M059J (cell line): ENCODE measurements around the gene PRKD3. TPM values are rescaled to one million over a fixed set of nuclear protein-coding genes. Genes with fewer than 3 reads are reported as not detected.

Experiments used
- DNase-seq: peaks from one replicate; pipeline ENCODE4 v3.0.0-alpha.2; 2012; ENCODE audit warnings: low read depth
- total RNA-seq: library from RNA; depleted of rRNA; stranded (reverse); fragments of >200 nt; shearing (Covaris generic); gene quantifications from 2 replicates; pipeline ENCODE4 v1.2.3, GENCODE V29; 2014

Gene PRKD3
- total RNA-seq, 1 experiment from 2014 or later: 46.4 TPM

DNA sequence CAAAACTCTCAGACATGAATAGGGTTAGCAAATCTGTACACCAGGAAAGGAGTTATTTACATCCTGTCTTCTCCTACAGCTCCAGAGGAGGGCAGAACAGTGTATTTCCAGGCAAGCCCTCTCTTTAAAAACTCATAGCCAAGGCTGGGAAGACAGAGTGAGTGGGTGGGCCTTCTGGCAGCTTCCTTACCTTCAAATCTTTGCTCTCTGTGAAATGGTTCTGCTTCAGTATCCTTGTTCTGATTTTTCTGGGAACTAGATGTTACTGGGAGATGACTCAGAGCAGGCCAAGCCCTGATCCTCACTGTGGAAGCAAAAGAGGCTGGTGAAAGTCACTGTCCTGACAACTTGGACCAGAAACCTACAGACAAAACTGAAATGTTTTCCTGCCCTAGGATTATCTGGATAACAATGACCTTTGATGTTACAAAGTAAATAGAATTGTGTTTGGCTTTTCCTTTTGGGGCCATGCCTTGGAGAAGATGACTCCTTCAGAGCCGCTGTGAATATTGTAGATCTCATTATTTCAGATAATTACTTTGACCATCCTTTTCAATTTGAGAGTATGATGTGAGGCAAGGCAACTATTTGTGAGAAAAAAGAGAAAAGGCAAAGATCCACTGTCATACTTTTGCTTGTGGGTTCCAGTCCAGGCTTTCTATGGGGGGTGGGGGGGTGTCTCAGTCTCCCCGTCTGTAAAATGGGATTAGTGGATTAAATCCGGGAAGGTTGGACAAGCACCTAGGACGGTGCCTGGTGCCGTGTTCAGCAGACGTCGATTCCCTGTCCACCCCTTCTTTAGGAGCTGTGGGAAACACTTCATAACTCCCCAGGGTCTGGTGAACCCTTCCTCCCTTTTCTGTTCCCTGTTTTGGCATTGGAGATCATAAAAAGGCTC lies 19.2 kb upstream of the PRKD3 start:
- DNase-seq: peak; percentile 53

DNA sequence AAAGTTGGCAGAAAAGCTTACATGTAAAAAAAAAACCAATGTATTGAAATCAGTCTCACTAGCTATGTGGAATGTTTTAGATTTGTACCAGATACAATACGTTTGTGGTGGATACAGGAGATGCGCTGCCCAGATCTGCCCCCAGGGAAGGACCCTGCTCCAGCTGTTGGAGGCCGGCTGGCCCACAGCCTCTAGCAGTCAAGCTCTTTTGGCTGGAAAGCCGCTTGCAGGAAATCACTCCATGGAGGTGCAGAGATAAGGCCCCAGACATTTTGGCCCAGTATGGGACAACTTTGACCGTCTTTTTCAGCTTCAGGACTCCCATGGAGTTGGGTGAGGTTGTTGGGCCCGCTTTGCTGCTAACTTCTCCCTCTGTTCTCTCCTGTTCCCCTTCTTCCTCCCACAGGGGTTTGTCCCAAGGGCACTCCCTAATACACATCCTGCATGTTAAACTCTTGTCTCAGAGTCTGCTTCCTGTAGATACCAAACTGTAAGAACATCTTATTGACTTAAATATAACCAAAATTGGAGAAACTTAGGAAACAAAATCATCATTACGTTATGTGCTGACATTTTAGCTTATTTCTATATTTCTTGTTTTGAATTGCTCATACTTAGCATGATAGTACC lies 18.1 kb upstream of the PRKD3 start:
- DNase-seq: no peak

DNA sequence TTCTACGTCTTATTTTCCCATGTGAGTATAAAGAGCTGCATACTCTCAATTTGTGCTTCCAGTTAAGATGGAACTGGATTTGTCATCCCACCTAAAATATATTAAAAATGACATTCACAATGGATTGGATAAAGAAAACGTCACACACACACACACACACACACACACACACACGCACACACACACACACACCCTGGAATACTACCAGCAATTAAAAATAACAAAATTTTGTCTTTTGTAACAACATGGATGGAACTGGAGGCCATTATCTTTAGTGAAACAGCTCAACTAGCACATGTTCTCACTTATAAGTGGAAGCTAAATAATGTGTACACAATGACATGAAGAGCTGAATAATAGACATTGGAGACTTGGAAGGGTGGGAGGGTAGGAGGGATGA lies 16.0 kb upstream of the PRKD3 start:
- no peak for DNase-seq

GRCh38 chr2:37338933-37339332 lies 14.3 kb upstream of the PRKD3 start:
- DNase-seq: no peak

GRCh38 chr2:37337620-37338280 lies 13.1 kb upstream of the PRKD3 start:
- DNase-seq: peak; percentile 13

GRCh38 chr2:37335604-37336003 lies 11.0 kb upstream of the PRKD3 start:
- no peak for DNase-seq

DNA sequence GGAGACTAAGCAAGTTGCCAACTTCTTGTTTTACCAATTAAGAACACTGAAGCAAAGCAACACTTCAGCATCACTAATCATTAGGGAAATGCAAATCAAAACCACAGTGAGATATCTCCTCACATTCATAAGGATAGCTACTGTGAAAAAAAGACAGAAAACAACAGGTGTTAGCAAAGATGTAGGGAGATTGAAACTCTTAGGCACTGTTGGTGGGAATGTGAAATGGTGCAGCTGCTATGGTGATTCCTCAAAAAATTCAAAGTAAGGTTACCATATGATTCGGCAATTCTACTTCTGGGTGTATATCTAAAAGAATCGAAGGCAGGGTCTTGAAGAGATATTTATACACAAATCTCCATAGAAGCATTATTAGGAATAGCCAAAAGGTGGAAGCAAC lies 8.6 kb upstream of the PRKD3 start:
- no peak for DNase-seq

DNA sequence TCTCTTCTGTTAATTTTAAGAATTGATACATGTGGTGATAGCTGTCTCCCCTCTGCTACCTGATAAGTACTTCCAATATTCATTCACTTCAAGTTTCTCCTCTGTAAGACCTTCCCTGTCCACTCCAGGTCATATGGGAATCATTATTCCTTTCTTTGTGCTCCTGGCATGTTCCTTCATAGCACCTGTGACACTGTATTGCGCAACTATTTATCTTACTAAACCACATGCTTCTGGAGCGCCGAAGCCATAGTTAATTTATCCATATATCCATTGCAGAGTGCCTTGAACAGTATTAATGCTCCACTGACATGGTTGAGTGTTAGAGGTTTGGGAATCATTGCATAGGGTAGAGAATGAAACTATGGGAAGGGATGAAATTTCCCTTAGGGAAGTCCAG lies 7.9 kb upstream of the PRKD3 start:
- no peak for DNase-seq

- DNase-seq: no peak
Measured at GRCh38 chr2:37330681-37331080, 6.0 kb upstream of the PRKD3 start.

GRCh38 chr2:37326866-37327634 lies 2.4 kb upstream of the PRKD3 start:
- DNase-seq: no peak

- DNase-seq: peak; percentile 86
Measured at GRCh38 chr2:37326285-37326684, 1.7 kb upstream of the PRKD3 start.

- DNase-seq: peak; percentile 10
Measured at GRCh38 chr2:37325625-37326071, 1.0 kb upstream of the PRKD3 start.

DNA sequence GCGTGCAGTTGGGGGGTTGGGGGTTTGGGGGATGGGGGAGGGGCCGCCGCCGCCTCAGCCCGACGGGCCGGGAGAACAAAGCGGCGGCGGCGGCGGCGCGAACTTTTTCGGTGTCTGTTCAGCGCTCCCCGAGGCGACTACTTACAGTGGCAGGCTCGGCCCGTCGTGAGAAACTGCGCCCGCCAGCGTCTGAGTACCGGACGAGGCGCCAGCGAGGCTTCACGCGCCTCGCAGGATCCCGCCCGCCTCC lies 172 bp downstream of the PRKD3 start:
- DNase-seq: peak; percentile 72

- DNase-seq: peak; percentile 52
Measured at GRCh38 chr2:37323781-37324535, 675 bp downstream of the PRKD3 start.

- DNase-seq: peak; percentile 6
Measured at GRCh38 chr2:37323176-37323780, 1.4 kb downstream of the PRKD3 start.

DNA sequence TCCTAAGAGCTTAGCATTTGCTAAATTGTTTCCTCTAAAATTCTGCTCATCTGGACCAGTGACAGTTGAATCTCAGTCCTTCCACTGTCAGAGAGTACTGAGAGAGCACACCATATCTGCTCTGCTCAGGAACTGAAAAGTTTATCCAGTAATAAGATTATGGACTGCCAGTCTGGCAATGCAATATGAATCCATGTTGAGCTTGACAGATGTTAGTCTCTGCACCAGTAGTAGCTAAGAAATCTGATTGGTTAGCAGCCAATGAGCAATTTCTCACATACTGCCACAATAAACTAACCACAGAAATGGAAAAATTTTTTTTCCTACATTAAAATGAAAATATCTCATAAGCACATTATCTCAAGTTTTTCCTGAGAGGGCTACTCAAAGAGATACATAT lies 2.3 kb downstream of the PRKD3 start:
- DNase-seq: no peak

DNA sequence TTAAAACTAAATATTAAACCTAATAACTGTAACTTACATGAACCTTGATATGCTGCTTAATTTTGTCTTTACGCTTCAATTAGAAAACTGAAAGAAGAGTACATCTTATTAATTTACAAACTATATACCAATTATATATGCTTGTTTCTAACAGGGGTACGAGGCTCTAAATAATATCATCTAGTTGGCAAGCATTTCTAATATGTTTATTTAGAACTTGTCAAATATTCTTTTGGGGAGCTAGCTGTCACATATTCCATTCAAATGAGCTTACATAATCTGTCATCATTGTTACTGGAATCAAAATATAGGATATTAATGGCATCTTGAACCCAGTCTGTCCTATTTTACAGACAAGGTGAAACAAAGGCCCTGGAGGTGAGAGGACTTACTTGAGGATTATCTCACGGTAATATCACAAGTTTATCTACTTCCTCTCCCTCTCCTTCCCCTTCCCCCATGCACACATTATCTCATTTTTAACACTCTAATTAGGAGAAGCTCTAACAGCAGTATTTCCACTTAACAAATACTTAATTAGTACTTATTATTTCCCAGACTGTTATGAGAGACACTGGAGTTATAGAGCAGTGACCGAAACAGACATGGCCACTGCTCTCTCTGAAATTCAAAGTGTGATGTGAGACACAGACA lies 3.5 kb downstream of the PRKD3 start:
- DNase-seq: no peak

- no peak for DNase-seq
Measured at GRCh38 chr2:37319754-37320609, 4.7 kb downstream of the PRKD3 start.

DNA sequence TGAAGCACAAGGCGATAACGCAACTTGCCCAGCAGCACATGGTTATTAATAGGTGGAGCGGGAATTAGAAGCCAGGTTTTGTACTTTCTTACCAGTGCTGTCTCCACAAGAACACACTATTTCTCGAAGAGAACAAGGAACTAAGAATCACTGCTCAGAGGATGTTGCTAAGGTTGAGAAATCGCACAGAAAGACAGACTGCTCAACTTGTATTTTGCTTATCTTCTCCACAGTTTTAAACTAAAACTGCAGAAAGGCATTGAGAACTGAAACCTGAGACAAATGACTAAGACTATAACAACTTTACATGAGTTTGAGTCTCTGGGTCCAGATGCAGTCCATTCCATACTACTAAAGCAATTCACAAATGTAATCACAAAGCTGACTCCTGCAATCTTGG lies 6.2 kb downstream of the PRKD3 start:
- peak; percentile 24 for DNase-seq

GRCh38 chr2:37317746-37318145 lies 6.9 kb downstream of the PRKD3 start:
- DNase-seq: no peak
